Common myeloid progenitor, CD34-positive (primary cell): ENCODE measurements around the gene NACC1.
"Not testable (repeated sequence)": the region's sequence is repeated elsewhere in the genome, so short reads cannot be mapped to it uniquely, and the experiment has no call there.

ENCODE experiments used
- CTCF ChIA-PET: fragments of 350-600 bp; sonication (Branson Sonifier 250); formaldehyde crosslinking; loops from one replicate; lab custom pipeline; 2021; ENCODE audit warnings: antibody characterized with exemption; lab: Charles Lee
- POLR2A ChIA-PET: fragments of 350-600 bp; sonication (Branson Sonifier 250); formaldehyde crosslinking; loops from one replicate; lab custom pipeline; 2021; ENCODE audit warnings: antibody characterized with exemption; lab: Charles Lee
- DNase-seq, 3 donors: peaks; one replicate each; pipeline versions ENCODE4 v3.0.0 to v3.0.0-alpha.2; 2013
- H3K27ac ChIP-seq, 2 experiments: 1 replicate in 1 of 2; 2 replicates in 1 of 2; pipeline ENCODE4 v1.7.0; 2013; ENCODE audit warnings: inconsistent platforms in 2 of 2, low read length in 2 of 2, mild to moderate bottlenecking in 2 of 2, low read depth in 1 of 2, moderate library complexity in 1 of 2; ENCODE audit not compliant: severe bottlenecking in 2 of 2, insufficient read depth in 1 of 2, poor library complexity in 1 of 2
- H3K27me3 ChIP-seq, 5 experiments: replicated peaks in 2 of 5; 1 replicate in 3 of 5; 2 replicates in 2 of 5; pipeline versions ENCODE4 v1.6.1 to v1.7.0; 2013; ENCODE audit warnings: low read length in 4 of 5, mild to moderate bottlenecking in 2 of 5, moderate library complexity in 2 of 5, inconsistent platforms in 1 of 5; ENCODE audit not compliant: insufficient read depth in 5 of 5, control insufficient read depth in 4 of 5
- H3K36me3 ChIP-seq, 4 experiments: 1 replicate in 2 of 4; 2 replicates in 2 of 4; pipeline versions ENCODE4 v1.6.1 to v1.7.0; 2013; ENCODE audit warnings: low read length in 3 of 4, control low read depth in 1 of 4, mild to moderate bottlenecking in 1 of 4; ENCODE audit not compliant: control insufficient read depth in 4 of 4, insufficient read depth in 4 of 4
- H3K4me1 ChIP-seq, 4 experiments: 1 replicate in 3 of 4; 2 replicates in 1 of 4; pipeline versions ENCODE4 v1.6.1 to v1.7.1; 2013; ENCODE audit warnings: low read length in 3 of 4, mild to moderate bottlenecking in 3 of 4, control low read depth in 1 of 4, inconsistent platforms in 1 of 4, moderate library complexity in 1 of 4; ENCODE audit not compliant: control insufficient read depth in 4 of 4, insufficient read depth in 4 of 4; ENCODE audit errors: control extremely low read depth in 1 of 4
- H3K4me3 ChIP-seq, 7 experiments: 1 replicate in 4 of 7; 2 replicates in 3 of 7; pipeline versions ENCODE4 v1.5.1 to v1.7.0; 2013; ENCODE audit warnings: mild to moderate bottlenecking in 7 of 7, low read length in 6 of 7, moderate library complexity in 6 of 7, inconsistent platforms in 2 of 7, low read depth in 2 of 7, control low read depth in 1 of 7; ENCODE audit not compliant: insufficient read depth in 4 of 7, control insufficient read depth in 1 of 7; ENCODE audit errors: extremely low read depth in 1 of 7
- H3K9me3 ChIP-seq, 5 experiments: 1 replicate in 4 of 5; 2 replicates in 1 of 5; pipeline versions ENCODE4 v1.6.1 to v1.7.1; 2013; ENCODE audit warnings: low read length in 4 of 5, mild to moderate bottlenecking in 2 of 5, inconsistent platforms in 1 of 5, low read depth in 1 of 5, moderate library complexity in 1 of 5; ENCODE audit not compliant: control insufficient read depth in 4 of 5, insufficient read depth in 2 of 5; ENCODE audit errors: control extremely low read depth in 1 of 5
- WGBS: methylation state at CpG from one replicate; pipeline ENCODE4 v1.1.5; 2013; ENCODE audit not compliant: insufficient coverage; 5-methylcytosine and 5-hydroxymethylcytosine counted together

Gene NACC1

GRCh38 chr19:13184926-13185325, 66.9 kb downstream of the NACC1 start:
- H3K36me3 ChIP-seq, DNase-seq, H3K27ac ChIP-seq, H3K27me3 ChIP-seq, POLR2A ChIA-PET, H3K9me3 ChIP-seq, H3K4me3 ChIP-seq: not testable (repeated sequence)
- CTCF ChIA-PET = interaction anchor here (2.0 kb wide), 1 partner anchor 30 kb away, joined by 7 read pairs; no protein-coding TSS in a partner anchor
- H3K4me1 ChIP-seq = peaks cover 0 to 22% (median 19%) of the 10 kb centered on the region in 4 experiments
- WGBS = 97% methylated on average over 22 of the region's 23 CpGs

GRCh38 chr19:13185763-13186657, 67.9 kb downstream of the NACC1 start:
- H3K27me3 ChIP-seq, H3K9me3 ChIP-seq, DNase-seq, H3K27ac ChIP-seq, H3K36me3 ChIP-seq, H3K4me3 ChIP-seq: not testable (repeated sequence)
- peaks cover 0 to 13% (median 13%) of the 10 kb centered on the region in 4 experiments for H3K4me1 ChIP-seq
- 98% methylated on average over 20 of the region's 22 CpGs for WGBS
- ChIA-PET CTCF (interaction anchor here (0.8 to 1.7 kb wide), 2 partner anchors 17 to 30 kb away, joined by 3 to 4 read pairs; no protein-coding TSS in a partner anchor), POLR2A (interaction anchor here (0.6 to 1.6 kb wide), 2 partner anchors 31 to 47 kb away, joined by 3 to 7 read pairs; no protein-coding TSS in a partner anchor)

GRCh38 chr19:13186688-13187087, 68.6 kb downstream of the NACC1 start:
- CTCF ChIA-PET = interaction anchor here (1.6 to 1.7 kb wide), 2 partner anchors 31 to 36 kb away, joined by 3 to 4 read pairs; no protein-coding TSS in a partner anchor
- WGBS = 96% methylated on average over 36 of the region's 38 CpGs

GRCh38 chr19:13187419-13187818, 69.4 kb downstream of the NACC1 start:
- Histone ChIP-seq H3K36me3 (no peaks in the 10 kb centered on the region), H3K4me3 (no peak overlapping the region), H3K27me3 (no peaks in the 10 kb centered on the region), H3K4me1 (no peaks in the 10 kb centered on the region), H3K27ac (no peak overlapping the region), H3K9me3 (no peaks in the 10 kb centered on the region)
- 100% methylated on average over 3 of the region's 4 CpGs for WGBS
- POLR2A ChIA-PET = no interaction called here
- CTCF ChIA-PET = interaction anchor here (0.7 to 1.7 kb wide), 4 partner anchors 24 to 37 kb away, joined by 3 to 4 read pairs (median 4); no protein-coding TSS in a partner anchor
- no peak for DNase-seq

More at GRCh38 chr19:13186688-13187087, 68.6 kb downstream of the NACC1 start:
- DNase-seq, H3K4me1 ChIP-seq, H3K27me3 ChIP-seq, H3K27ac ChIP-seq, H3K9me3 ChIP-seq, H3K4me3 ChIP-seq, H3K36me3 ChIP-seq: not testable (repeated sequence)
- POLR2A ChIA-PET = interaction anchor here (0.6 to 1.6 kb wide), 2 partner anchors 32 to 46 kb away, joined by 3 to 7 read pairs; no protein-coding TSS in a partner anchor

GRCh38 chr19:13189600-13189999, 71.5 kb downstream of the NACC1 start:
- ChIA-PET POLR2A (no interaction called here), CTCF (interaction anchor here (1.9 kb wide), 1 partner anchor 19 kb away, joined by 4 read pairs; no protein-coding TSS in a partner anchor)
- H3K27me3 ChIP-seq = no peaks in the 10 kb centered on the region
- H3K36me3 ChIP-seq = no peaks in the 10 kb centered on the region
- H3K9me3 ChIP-seq = no peaks in the 10 kb centered on the region
- no peaks in the 10 kb centered on the region for H3K4me1 ChIP-seq
- no peak for DNase-seq
- no CpG with 5 or more reads among the region's 4 CpGs for WGBS
- no peak overlapping the region for H3K27ac ChIP-seq
- no peak overlapping the region for H3K4me3 ChIP-seq
